ENCODE results near the gene CA5A. TPM values are rescaled to one million over a fixed set of nuclear protein-coding genes. Genes with fewer than 3 reads are reported as not detected.

CA5A gene
- total and polyA plus RNA-seq, 8 donors, result 0.09 to 0.77 (median 0.16) TPM

DNA sequence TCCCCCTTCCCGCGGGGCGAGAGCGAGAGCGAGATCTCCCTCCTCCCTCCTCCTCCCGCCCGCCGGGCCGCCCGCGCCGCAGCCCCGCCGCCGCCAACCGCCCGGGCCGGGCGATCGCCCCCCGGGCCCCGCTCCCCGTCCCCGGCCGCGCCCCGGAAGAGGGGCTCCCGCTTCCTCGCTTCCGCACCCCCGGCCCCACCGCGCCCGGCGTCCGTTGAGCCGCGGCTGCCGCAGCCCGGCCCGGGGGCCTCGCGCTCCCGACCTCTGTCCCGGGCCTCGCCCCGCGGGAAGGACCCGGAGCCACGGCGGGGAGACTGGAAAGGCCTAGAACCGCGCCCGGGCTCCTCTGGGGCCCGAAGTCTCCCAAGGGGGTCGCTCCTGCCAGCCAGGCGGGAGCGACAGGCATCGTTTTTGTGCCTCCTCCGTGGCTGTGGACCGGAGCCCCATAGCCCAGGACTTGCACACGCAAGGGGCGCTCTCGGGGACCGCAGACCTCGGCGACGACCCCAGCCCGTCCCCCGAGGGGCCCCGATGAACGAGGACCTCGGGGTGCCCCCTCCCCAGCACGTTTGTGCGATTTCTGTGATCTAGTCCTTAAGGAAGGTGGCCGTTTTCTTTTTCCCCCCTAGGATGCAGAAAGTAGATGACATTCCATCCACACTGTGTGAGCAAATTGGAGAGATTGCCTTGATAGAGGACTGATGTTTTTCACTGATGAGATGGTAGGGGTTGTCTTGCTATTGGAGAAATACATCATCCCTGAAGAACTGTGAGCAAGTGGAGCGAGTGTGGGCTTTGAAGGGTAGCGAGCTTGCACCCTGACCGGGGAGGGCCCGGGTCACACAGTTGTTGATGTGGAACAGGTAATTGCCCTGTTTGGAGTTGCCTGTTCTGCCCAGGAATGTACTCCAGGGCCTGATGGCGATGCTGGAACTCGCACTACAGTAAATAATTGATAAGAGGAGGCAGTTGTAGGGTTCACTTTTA is 15.5 kb upstream of the CA5A start:
- peak overlapping the region; percentile 87 to 90 for H3K4me3 ChIP-seq
- H3K9me3 ChIP-seq, result no peaks in the 10 kb centered on the region
- H3K4me1 ChIP-seq, result peaks cover 23 to 71% of the 10 kb centered on the region in 2 donors
- no peaks in the 10 kb centered on the region for H3K27me3 ChIP-seq
- intact Hi-C loops (cut with DNase I), result no loop called here
- DNase-seq (peak in 2 of 4 donors; percentile 19 to 54), ATAC-seq (no peak)
- TF ChIP-seq, protein P1, sequence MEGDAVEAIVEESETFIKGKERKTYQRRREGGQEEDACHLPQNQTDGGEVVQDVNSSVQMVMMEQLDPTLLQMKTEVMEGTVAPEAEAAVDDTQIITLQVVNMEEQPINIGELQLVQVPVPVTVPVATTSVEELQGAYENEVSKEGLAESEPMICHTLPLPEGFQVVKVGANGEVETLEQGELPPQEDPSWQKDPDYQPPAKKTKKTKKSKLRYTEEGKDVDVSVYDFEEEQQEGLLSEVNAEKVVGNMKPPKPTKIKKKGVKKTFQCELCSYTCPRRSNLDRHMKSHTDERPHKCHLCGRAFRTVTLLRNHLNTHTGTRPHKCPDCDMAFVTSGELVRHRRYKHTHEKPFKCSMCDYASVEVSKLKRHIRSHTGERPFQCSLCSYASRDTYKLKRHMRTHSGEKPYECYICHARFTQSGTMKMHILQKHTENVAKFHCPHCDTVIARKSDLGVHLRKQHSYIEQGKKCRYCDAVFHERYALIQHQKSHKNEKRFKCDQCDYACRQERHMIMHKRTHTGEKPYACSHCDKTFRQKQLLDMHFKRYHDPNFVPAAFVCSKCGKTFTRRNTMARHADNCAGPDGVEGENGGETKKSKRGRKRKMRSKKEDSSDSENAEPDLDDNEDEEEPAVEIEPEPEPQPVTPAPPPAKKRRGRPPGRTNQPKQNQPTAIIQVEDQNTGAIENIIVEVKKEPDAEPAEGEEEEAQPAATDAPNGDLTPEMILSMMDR (IDR thresholded peaks at IDR 0.05), result no peak
- peak overlapping the region; percentile 95 for H3K27ac ChIP-seq
- H3K36me3 ChIP-seq, result no peaks in the 10 kb centered on the region

GRCh38 chr16:87950765-87951551 is 14.6 kb upstream of the CA5A start, which contains the start of gene BANP:
Gene BANP, plus strand, starts transcription at chr16:87951434. Its CDS starts 23,682 bp downstream, at chr16:87975116.
- H3K9me3 ChIP-seq, result no peaks in the 10 kb centered on the region
- intact Hi-C loops (cut with DNase I), result no loop called here
- DNase-seq (peak; percentile 98 to 99 (median 99)), ATAC-seq (peak; percentile 94)
- no peaks in the 10 kb centered on the region for H3K27me3 ChIP-seq
- peak within 1 kb of the TSS; percentile 87 to 90 for H3K4me3 ChIP-seq
- TF ChIP-seq, protein P1 (IDR thresholded peaks at IDR 0.05), result peak; percentile 15 to 53
- H3K27ac ChIP-seq, result peak within 1 kb of the TSS; percentile 95
- no peaks in the 10 kb centered on the region for H3K36me3 ChIP-seq
- H3K4me1 ChIP-seq, result peaks cover 18 to 64% of the 10 kb centered on the region in 2 donors

DNA sequence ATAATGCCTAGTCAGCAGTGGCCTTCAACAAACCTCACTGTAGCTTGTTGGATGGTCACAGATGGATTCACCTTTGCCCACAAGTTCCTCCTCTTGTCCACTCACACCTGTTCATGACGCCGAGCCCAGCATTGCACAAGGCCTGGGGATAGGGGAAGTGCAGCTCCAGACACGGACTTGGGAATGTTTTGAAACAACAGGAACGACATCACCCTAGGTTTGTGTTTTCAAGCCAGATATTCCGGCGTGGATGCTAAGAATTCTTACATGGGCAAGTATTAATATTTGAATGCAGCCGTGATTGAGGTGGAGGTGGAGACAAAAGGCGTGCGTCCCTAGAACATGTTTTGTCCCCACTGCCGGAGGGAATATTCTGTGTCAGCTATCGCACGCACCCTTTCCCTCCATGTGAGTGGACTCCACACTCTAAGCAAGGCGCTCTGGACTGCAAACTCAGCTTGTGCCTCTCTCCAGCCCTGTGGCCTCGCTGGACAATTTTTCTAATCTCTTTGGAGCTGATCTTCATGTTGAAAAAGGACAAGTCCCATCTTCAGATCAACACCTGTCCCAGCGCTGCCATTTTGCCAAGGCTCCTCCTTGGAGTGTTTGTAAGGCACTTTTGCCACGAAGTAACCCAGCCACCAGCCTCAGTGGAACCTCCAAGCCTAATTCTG is 12.9 kb upstream of the CA5A start:
- Histone ChIP-seq H3K27me3 (no peaks in the 10 kb centered on the region), H3K27ac (no peak overlapping the region), H3K4me3 (no peak overlapping the region), H3K4me1 (peaks cover 9 to 57% of the 10 kb centered on the region in 2 donors), H3K9me3 (no peaks in the 10 kb centered on the region), H3K36me3 (no peaks in the 10 kb centered on the region)
- TF ChIP-seq, protein P1 (IDR thresholded peaks at IDR 0.05), result no peak
- intact Hi-C loops (cut with DNase I), result no loop called here
- DNase-seq (peak in 1 of 4 donors; percentile 53), ATAC-seq (no peak)

GRCh38 chr16:87948735-87949070 is 12.4 kb upstream of the CA5A start:
- DNase-seq (no peak), ATAC-seq (no peak)
- intact Hi-C loops (cut with DNase I), result no loop called here
- Histone ChIP-seq H3K4me3 (no peak overlapping the region), H3K27me3 (no peaks in the 10 kb centered on the region), H3K4me1 (peaks cover 9 to 52% of the 10 kb centered on the region in 2 donors), H3K36me3 (no peaks in the 10 kb centered on the region), H3K9me3 (no peaks in the 10 kb centered on the region), H3K27ac (peak overlapping the region; percentile 76 to 83)
- TF ChIP-seq, protein P1 (IDR thresholded peaks at IDR 0.05), result no peak
